Keratinocyte (primary cell): Measurements from ENCODE around the gene LCK.

Experiments
- EZH2 ChIP-seq: IDR thresholded peaks from one replicate; pipeline ENCODE4 v1.6.1; 2012; ENCODE audit warnings: inconsistent platforms, mild to moderate bottlenecking, low read length, moderate library complexity
- TF ChIP-seq, protein P1 (sequence below), 3 experiments: IDR thresholded peaks in 1 of 3; conservative IDR thresholded peaks in 1 of 3; optimal IDR thresholded peaks in 1 of 3; 2 replicates in 2 of 3; 3 replicates in 1 of 3; pipeline versions ENCODE3 to v1.5.1; 2011; ENCODE audit warnings: low read length in 3 of 3, mild to moderate bottlenecking in 3 of 3, moderate library complexity in 2 of 3, control low read depth in 1 of 3, inconsistent platforms in 1 of 3; ENCODE audit not compliant: insufficient read depth in 2 of 3; ENCODE audit errors: extremely low read depth in 1 of 3

DNA sequence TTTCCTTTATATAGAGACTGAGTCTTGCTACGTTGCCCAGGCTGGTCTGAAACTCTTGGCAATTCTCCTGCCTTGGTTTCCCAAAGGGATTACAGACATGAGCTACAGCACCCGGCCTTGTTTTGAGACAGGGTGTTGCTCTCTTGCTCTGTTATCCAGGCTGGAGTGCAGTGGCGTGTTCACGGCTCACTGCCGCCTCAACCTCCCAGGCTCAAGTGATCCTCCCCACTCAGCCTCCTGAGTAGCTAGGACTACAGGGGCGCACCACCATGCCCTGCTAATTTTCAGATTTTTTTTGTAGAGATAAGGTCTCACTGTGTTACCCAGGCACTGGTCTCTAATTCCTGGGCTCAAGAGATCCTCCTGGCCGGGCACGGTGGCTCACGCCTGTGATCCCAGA is 14.8 kb downstream of the LCK start:
- TF ChIP-seq, protein P1, sequence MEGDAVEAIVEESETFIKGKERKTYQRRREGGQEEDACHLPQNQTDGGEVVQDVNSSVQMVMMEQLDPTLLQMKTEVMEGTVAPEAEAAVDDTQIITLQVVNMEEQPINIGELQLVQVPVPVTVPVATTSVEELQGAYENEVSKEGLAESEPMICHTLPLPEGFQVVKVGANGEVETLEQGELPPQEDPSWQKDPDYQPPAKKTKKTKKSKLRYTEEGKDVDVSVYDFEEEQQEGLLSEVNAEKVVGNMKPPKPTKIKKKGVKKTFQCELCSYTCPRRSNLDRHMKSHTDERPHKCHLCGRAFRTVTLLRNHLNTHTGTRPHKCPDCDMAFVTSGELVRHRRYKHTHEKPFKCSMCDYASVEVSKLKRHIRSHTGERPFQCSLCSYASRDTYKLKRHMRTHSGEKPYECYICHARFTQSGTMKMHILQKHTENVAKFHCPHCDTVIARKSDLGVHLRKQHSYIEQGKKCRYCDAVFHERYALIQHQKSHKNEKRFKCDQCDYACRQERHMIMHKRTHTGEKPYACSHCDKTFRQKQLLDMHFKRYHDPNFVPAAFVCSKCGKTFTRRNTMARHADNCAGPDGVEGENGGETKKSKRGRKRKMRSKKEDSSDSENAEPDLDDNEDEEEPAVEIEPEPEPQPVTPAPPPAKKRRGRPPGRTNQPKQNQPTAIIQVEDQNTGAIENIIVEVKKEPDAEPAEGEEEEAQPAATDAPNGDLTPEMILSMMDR (optimal IDR thresholded peaks at IDR 0.05 in 1 of 3, IDR thresholded peaks at IDR 0.05 in 1 of 3, conservative IDR thresholded peaks at IDR 0.05 in 1 of 3; ENCODE audit: extremely low read depth in 1 of 3, insufficient read depth in 2 of 3, low read length in 3 of 3): no peak
- TF ChIP-seq EZH2: no peak
